Esophagus squamous epithelium (tissue), 4 donors: ENCODE measurements around the gene ERLIN1.

ENCODE experiments used
- POLR2A ChIP-seq, 4 donors: fragments of 450-650 bp; IDR thresholded peaks; one replicate each; pipeline ENCODE4 v1.6.1; 2017; ENCODE audit warnings: antibody characterized with exemption in 4 of 4, mild to moderate bottlenecking in 4 of 4, moderate library complexity in 3 of 4
- TF ChIP-seq, protein P1 (sequence below), 6 experiments: fragments of 450-650 bp in 4 of 6; fragments of 200-600 bp in 2 of 6; sonication (generic) in 2 of 6; IDR thresholded peaks; one replicate each; pipeline ENCODE4 v1.5.1; 2016 to 2019; ENCODE audit warnings: antibody characterized with exemption in 6 of 6, mild to moderate bottlenecking in 4 of 6, moderate library complexity in 4 of 6

DNA sequence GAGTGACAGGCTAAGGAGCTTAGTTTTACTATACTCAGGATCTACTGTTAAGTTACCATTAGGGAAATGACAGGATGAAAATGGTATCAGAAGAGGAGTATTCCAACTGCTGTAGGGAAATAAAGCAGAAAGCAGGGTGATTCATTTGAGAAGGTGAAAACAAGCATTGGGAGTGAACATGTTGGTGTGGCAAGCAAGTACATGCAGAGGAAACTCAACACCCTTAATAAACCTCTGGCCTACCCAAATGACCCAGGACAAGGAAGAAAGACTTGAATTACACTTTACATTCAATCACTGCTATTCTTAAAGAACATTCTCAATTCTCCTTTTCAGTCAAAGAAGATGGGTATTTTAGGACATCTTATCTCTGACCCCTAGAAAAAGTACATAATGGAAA is 28.7 kb downstream of the ERLIN1 start:
- TF ChIP-seq, protein P1, sequence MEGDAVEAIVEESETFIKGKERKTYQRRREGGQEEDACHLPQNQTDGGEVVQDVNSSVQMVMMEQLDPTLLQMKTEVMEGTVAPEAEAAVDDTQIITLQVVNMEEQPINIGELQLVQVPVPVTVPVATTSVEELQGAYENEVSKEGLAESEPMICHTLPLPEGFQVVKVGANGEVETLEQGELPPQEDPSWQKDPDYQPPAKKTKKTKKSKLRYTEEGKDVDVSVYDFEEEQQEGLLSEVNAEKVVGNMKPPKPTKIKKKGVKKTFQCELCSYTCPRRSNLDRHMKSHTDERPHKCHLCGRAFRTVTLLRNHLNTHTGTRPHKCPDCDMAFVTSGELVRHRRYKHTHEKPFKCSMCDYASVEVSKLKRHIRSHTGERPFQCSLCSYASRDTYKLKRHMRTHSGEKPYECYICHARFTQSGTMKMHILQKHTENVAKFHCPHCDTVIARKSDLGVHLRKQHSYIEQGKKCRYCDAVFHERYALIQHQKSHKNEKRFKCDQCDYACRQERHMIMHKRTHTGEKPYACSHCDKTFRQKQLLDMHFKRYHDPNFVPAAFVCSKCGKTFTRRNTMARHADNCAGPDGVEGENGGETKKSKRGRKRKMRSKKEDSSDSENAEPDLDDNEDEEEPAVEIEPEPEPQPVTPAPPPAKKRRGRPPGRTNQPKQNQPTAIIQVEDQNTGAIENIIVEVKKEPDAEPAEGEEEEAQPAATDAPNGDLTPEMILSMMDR (IDR thresholded peaks at IDR 0.05), result no peak
- TF ChIP-seq POLR2A (IDR thresholded peaks at IDR 0.05), result no peak
